Panc1 (cell line): ENCODE measurements around the gene MYMK.

ENCODE experiments used
- CTCF ChIP-seq: fragments of 450-650 bp; IDR thresholded peaks from 2 replicates; pipeline ENCODE4 v1.5.1; 2017; ENCODE audit warnings: mild to moderate bottlenecking
- POLR2AphosphoS5 ChIP-seq: IDR thresholded peaks from 2 replicates; pipeline ENCODE4 v1.6.1; 2012; ENCODE audit warnings: mild to moderate bottlenecking, low read depth, low read length, moderate library complexity

GRCh38 chr9:133534346-133535291 is 9.9 kb upstream of the MYMK start, which contains the start of gene ADAMTSL2:
- TF ChIP-seq CTCF (no peak), POLR2AphosphoS5 (no peak)
